Effector CD8-positive, alpha-beta T cell (primary cell): ENCODE measurements around the gene SARM1.

Source experiments
- DNase-seq: peaks from one replicate; lab custom pipeline; 2025; lab: John Stamatoyannopoulos, UW

The SARM1 gene

GRCh38 chr17:28341516-28341915 is 30.0 kb upstream of the SARM1 start:
- no peak for DNase-seq

DNA sequence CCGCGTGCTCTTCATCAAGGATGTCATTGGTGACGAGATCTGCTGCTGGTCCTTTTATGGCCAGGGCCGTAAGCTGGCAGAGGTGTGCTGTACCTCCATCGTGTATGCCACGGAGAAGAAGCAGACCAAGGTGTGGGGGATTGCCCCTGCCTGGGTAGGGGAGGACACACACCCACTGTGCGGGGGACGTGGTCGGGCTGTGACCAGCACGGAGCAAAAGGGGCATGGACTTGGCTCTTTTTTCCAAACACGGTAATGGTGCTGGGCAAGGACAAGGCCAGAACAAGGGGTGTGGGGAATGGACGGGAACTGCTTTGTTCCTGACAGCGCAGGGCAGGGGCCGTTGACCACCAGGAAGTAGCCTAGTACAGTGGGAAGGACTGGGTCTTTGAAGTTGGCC is 29.2 kb upstream of the SARM1 start:
- DNase-seq, result no peak

- DNase-seq, result no peak
Observed at GRCh38 chr17:28343491-28343932, 28.0 kb upstream of the SARM1 start.

GRCh38 chr17:28344011-28344410 is 27.5 kb upstream of the SARM1 start:
- no peak for DNase-seq

GRCh38 chr17:28344435-28344901 is 27.0 kb upstream of the SARM1 start:
- no peak for DNase-seq

GRCh38 chr17:28345419-28346198 is 25.9 kb upstream of the SARM1 start:
- DNase-seq, result no peak

DNA sequence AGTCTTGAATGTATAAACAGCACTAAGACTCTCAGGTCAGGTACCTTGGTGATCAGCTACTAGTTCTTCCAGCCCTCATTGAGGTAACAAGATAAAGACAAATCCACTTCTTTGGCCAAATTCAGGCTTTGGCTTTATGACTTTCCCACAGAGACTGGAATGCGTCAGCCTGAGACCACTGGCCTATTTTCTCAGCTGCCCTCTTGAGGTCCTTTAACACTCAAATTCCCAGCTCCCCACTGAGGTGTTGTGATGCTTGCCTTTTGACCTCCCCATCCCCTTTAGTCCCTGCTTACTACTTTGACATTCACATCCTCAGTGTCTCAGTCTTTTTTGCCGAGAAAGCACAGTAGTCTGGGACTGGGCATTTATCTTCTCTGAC is 25.3 kb upstream of the SARM1 start:
- no peak for DNase-seq

DNA sequence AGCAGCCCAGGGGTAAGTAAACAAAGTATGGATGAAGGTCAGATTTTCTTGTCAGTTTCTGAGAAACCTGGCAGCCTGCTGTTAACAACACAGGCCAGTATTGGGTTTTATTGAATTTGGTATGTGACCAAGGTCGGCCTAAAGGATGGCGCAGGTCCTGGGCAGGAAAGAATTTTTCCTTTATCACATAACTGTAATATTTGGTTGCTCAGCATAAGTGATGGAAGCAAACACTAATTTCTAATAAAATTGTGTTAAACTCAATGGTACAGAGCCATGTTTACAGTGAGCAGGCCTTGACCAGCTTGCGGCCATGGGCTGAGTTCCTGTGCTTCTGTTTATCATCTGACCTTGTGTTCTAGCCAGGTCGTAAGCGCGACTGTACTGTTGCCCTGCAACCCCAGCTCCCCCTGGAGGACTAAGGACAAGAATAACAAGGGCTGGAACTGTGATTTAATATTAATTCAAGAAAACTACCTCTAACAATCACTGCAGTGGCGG is 24.7 kb upstream of the SARM1 start:
- DNase-seq, result no peak

DNA sequence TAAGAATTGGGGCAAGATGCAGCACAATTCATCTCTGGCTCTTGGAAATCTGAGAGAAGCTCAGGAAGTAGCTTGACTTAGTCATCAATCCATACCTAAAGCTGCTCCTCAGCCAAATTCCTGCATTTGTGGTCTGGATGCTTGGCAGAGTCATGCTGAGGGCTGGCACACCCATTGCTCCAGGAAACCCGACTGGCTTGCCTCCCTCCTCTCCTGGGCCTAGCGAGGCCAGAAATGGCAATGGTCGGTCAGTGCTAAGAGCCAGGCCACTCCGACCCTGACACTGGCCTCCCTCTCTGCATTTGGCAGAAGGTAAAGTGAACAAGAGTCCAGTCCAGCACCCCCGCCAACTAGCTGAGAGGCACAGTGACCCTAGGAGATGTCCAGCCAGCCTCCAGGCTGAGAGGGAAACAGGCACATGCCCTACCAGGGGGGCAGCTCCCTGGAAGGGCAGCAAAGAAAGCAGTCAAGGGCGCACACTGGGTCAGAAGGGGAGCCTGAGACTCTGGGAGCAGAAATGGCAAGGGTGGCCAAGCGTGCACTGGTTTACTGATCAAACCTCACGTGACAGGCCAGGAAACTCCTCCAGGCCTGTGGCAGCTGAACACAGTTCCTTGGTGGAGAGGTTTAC is 24.1 kb upstream of the SARM1 start:
- no peak for DNase-seq

GRCh38 chr17:28348979-28349378 is 22.5 kb upstream of the SARM1 start:
- DNase-seq, result no peak

DNA sequence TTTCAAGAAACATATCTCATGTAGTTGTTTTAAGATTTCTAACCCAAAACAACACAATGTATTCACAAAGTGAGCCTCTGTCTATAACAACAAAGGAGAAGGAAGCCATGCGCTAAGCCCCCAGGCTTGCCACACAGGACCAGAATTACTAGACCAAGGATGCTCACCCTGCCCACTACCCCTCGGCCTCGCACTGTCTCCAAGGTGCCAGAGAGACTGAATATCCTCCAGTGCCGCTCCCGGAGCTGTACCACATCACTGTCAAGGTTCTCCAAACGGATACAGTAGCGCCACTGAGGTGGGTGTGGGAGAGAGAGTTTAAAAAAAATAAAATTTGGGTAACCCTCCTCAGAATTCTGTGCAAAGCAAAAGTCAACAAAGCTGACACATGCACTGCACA is 21.2 kb upstream of the SARM1 start:
- no peak for DNase-seq

GRCh38 chr17:28357061-28357900 is 14.2 kb upstream of the SARM1 start, which contains the start of gene POLDIP2:
Gene POLDIP2 (minus strand): TSS chr17:28357527. CDS start chr17:28357448, 79 bp downstream.
- DNase-seq, result peak; percentile 89

DNA sequence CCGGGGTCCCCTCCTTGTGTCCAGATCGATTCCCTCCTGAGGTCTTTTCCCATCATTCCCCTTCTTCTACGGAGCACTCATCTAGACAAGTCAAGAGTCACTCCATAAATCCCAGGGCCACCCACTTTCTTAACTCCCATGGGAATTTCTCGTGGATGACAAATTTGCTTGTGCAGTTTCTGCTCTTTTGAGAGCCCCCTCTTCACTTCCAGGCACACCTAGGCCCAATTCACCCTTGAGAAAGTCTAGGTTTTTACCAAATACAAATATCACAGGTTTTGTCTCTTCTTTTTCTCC is 13.6 kb upstream of the SARM1 start:
- no peak for DNase-seq

- no peak for DNase-seq
Observed at GRCh38 chr17:28363186-28363585, 8.3 kb upstream of the SARM1 start.

DNA sequence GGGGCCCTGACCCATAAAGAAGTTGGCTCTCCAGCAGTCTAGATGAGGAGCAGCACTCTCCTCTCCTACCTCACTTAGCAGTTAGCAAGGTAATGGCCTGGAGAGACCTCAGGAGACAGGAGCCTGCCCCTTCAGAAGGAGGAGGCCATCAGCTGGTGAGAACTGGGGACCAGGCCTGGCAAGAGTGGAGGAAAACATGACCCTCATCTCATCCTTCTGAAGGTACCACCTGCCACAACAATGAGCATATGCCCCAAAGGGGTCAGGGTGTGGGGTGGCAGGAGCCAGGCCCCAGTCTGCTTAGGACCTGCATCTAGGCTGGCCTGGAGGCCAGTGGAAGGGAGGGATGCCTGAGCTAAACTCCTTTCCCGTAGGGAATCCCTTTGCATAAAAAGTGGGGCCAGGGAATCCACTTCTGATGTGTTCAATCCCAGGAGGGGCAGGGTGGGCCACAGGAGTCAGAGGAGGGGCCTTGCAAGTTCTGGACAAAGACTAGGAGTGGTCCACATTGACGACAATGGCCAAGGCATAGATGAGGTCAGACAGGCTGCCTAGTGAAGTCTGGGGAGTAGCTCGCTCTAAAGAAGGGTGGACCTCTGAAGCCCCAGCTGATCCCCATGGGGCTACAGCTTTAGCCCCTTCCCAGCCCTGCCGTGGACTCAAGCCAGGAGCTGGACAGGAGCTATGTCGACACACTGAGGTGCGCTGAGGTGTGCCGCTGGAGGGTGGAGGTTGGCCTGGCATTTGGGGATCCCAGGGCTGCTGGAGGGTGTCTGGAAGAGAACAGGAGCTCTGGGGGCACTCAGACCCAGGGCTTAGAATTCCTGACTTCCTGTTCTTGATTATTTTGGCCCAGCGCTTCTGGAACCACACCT is 7.5 kb upstream of the SARM1 start:
- no peak for DNase-seq

DNA sequence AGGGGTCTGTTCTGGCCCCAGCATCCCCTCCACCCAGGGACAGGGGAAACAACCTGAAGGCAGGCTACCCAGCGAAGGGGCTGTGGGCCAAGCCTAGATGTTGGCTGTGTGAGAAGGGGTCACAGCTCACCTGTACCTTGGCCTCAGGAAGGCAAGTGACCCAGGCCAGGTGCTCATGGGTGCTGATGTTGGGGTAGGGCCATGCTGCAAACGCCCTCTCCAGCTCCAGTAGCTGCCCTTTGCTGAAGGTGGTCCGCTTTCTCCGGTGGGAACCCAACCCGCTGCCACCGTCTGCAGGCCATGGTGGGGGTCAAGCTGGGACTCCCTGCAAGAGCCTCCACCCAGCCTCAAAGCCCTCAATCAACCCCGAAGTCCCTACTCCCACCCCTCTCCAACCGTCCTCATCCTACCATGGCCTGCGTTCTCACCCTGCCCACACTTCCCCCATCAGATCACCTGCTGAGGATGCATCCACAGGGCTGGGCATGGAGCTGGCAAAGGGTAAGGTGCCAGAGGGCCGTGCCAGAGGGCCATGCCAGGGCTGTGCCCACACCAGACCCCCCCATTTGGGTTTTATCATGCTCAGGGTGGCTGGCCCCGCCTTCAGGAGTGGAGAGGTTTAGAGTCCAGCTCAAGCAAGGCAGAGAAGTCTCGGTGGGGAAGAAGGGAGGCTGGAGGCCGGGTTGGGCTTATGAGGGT is 6.7 kb upstream of the SARM1 start, which contains the start of gene SEBOX:
Gene SEBOX (minus strand): TSS at position 535 of the 699 bp plus-strand sequence. CDS start 48 bp downstream, at position 487.
- no peak for DNase-seq

- no peak for DNase-seq
Observed at GRCh38 chr17:28365487-28365886, 6.0 kb upstream of the SARM1 start.

- no peak for DNase-seq
Observed at GRCh38 chr17:28366605-28367004, 4.9 kb upstream of the SARM1 start.

DNA sequence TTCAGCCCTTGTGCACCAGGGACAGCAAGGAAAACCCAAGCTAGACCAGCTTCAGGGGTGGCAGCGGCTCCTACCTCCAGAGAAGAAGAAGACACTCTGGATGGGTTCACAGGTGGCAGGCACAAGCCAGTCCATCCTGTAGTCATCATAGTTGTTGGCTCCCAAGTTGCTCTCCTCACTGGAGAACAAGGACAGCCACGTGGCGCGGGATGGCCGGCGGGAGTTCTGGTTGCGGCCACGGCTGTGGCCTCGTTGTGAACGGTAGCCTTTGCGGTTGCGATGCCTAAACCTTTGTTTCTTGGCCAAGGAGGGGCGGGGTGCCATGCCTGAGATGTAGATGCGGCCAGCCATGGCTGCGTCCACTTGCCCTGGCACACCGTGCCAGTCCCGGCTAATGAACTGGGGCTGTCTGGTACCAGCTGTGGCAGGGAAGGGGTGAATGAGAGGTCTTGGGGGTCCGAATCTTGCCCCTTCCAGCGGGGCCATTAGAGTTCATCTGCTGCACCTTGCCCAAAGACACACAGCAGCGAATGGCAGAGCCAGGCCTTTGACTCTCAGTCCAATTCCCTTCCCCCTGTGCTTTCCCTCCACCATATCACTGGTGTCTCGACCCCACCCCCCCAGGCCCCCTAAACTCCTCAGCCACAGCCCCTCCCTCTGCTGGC is 3.7 kb upstream of the SARM1 start:
- DNase-seq, result no peak

GRCh38 chr17:28368306-28368831 is 3.1 kb upstream of the SARM1 start:
- no peak for DNase-seq
